ENCODE data around the gene ST6GALNAC3. TPM values are rescaled to one million over a fixed set of nuclear protein-coding genes. Genes with fewer than 3 reads are reported as not detected.
"Not testable (repeated sequence)": the region's sequence is repeated elsewhere in the genome, so short reads cannot be mapped to it uniquely, and the experiment has no call there.

The ST6GALNAC3 gene
- total RNA-seq, 1 experiment from 2014 or later = not detected

DNA sequence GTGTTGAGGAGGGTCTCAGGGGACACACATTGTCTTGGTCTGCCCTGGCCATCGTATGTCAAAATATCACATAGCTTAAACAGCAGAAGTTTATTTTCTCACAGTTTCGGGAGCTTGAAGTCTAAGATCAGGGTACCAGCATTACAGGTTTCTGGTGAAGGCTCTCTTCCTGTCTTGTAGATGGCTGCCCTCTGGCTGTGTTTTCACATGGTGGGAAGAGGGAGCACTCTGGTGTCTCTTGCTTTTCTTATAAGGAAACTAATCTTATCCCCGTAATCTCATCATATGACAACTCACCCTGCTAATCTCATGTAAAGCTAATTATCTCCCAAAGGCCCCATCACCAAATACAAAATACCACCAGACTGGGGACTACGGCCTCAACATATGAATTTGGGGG is 545.8 kb downstream of the ST6GALNAC3 start:
- no peak for DNase-seq (ENCODE audit: low spot score)
- in situ Hi-C loops (cut with HindIII; ENCODE audit: low sequenced_read_pairs) = no loop called here

DNA sequence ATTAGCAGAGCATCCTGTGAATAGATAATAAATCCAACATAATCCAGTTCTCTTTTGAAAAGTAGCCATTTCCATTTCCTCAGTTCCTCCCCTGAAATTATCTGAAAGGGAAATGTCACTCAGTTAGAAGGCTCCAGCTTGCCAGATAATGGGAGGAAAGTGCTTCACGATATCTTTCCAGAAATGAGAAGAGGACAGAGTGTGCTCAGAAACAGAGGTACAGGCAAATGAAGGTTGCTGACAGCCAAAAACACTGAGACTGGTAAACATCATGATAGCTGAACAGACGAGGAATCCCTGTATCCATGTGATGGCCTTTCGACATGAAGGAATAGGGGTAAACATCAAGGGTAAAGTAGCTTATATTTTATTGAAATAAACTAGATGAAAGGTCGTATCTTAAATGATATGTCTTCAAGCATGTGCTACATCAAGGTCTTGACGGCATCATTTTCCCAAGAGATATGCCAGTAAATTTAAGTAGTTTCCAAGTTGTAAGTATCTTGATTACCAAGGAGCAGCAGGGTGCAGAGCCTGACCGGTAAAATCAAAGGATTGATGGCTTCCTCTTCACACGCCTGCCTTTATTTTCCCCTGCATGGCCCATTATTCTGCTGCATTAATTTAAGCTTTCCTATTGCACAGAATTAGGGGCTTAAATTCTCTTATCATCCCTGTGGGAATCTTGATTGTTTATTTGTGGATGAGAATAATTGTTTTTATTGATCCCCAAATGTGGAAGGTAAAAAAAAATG is 548.4 kb downstream of the ST6GALNAC3 start:
- in situ Hi-C loops (cut with HindIII; ENCODE audit: low sequenced_read_pairs) = no loop called here
- no peak for DNase-seq (ENCODE audit: low spot score)

DNA sequence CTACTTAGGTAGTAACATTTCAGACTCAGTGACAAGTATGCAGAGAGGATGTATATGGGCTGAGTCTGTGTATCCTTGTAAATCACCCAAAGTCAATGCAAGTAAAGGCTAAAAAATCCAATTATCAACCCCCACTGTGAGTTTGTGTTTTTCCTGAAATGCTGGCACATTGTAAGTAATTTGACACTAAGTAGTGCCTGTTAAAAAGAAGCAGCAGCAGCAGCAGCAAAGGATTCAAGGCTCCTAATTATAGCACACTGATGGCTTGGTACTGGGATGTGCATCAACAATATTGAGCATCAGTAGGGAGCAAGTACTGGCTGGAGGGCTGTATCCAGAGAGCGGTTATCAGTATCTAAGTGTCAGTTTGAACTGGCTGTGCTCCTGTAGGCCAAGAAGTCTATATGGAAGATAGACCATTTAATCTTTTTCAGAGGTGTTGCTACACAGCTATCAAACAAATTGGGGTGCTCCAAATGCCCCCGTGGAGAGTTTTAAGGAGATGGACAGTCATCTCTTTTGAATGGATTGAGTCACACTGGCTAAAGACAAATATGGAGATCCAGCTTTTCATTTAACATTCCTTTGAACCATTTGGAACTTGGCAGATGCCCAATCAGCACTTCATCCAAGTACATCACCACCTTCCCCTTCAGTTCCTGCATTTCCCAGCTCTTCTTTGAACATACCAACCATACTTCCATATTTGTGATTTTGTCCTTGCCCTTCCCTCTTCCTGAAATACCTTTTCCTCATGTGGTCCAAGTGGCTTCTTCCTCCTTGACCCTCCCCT is 551.5 kb downstream of the ST6GALNAC3 start:
- in situ Hi-C loops (cut with HindIII; ENCODE audit: low sequenced_read_pairs) = no loop called here
- no peak for DNase-seq (ENCODE audit: low spot score)

DNA sequence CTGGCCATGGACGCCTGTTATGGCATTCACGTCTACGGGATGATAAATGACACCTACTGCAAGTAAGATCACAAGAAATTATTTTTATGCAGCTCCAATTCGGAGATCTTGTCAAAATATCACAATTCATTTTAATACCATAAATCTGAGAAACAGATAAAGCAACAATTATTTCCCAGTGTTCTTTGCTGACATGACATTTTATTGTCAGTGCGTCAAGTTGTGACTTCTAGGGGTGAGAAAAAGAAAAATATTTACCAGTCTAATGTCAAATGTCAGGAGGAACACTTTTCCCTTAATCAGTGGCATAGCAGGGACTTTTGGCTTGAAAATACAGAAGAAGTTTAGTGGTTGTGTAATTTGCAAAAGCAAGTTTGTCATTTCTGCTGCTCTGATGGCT is 553.0 kb downstream of the ST6GALNAC3 start:
- DNase-seq (ENCODE audit: low spot score) = no peak
- in situ Hi-C loops (cut with HindIII; ENCODE audit: low sequenced_read_pairs) = no loop called here

DNA sequence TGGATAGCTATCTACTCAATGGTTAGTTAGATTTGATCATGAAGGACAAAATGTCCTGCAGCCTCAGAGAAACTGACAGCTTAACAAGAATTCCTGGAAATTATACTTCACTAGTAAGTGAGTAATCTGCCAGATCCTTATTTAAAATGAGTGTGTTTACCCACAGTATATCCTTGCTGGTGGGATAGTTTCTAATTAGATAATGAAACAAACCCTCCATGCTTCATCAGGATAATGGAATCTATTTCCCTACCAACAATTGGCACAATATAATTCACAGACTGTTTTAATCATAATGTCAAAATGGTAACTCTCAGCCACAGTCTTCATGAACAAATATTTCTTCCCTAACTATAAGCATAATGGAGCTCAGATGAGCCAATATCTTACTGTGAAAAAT is 553.4 kb downstream of the ST6GALNAC3 start:
- DNase-seq (ENCODE audit: low spot score) = no peak
- in situ Hi-C loops (cut with HindIII; ENCODE audit: low sequenced_read_pairs) = no loop called here

DNA sequence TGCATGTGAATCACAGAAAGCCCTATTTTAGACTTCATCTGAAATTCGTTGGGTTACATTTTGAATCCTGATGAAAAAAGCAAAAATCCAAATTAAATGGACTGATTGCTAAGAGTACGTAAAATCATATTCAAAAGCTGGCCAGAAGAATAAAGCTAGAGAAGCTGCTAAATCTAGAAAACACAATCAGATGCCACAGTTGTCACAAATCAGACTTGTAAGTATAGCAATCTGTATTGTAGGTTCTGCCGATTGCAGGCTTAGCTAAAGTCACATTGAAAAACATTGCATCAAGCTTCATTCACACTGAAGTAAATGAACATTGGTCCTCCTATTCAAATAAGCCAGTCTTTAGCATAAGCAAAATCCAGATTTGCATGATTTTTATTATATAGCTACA is 557.6 kb downstream of the ST6GALNAC3 start:
- in situ Hi-C loops (cut with HindIII; ENCODE audit: low sequenced_read_pairs) = no loop called here

DNA sequence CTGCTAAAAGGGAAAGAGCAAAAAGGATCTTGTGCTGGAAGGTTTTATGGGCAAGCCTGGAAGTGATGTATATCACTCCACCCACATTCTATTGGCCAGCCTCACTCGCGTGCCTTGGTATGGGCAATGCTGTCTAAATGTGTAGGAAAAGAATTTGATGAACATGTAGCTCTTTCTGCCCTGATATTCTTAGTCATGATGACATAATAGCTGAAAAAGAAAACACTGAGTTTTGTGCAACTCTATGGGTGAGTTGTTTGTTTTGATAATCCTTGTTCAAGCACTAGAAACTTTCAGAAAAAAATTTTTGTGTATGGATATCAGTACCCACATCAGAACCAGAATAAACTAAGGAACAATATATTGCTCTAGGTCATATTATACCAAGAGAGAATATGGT is 561.2 kb downstream of the ST6GALNAC3 start:
- DNase-seq (ENCODE audit: low spot score) = no peak
- in situ Hi-C loops (cut with HindIII; ENCODE audit: low sequenced_read_pairs) = no loop called here

More for the DNA sequence above, 557.6 kb downstream of the ST6GALNAC3 start:
- DNase-seq (ENCODE audit: low spot score) = no peak

DNA sequence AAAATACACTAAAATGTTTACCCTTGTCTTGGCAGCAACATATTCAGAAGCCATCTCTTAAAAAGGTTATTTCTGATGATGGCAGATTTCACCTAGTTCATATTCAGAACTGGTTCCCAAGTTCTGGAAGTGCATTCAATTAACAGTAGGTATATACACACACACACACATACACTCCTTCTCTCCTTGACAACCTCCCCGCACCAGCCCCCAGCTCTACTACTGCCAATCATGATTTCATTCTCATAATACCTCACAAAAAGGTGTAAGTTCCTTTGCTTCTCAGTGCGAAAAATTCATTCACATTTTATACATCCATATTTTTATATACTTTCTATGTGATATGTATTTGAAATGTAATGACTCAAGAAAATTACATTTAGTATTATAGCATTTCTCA is 564.6 kb downstream of the ST6GALNAC3 start:
- no peak for DNase-seq (ENCODE audit: low spot score)
- in situ Hi-C loops (cut with HindIII; ENCODE audit: low sequenced_read_pairs) = no loop called here

DNA sequence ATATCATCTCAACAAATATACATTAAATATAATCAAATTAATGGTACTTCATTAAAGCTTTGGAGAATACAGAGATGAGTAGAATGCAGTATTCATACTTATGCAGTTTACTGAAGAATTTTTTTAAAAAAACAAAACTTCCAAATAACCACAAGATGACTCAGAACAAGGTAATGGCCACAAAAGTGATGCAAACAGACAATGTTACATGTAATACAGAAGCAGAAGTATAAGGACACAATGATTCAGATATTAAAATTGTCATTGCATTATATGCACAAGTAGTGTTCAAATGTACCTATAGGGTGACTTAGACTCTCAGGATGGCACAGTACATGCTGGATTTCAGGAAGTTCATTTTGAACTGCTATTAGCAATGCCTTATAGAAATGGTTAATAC is 565.5 kb downstream of the ST6GALNAC3 start:
- no peak for DNase-seq (ENCODE audit: low spot score)
- in situ Hi-C loops (cut with HindIII; ENCODE audit: low sequenced_read_pairs) = no loop called here

DNA sequence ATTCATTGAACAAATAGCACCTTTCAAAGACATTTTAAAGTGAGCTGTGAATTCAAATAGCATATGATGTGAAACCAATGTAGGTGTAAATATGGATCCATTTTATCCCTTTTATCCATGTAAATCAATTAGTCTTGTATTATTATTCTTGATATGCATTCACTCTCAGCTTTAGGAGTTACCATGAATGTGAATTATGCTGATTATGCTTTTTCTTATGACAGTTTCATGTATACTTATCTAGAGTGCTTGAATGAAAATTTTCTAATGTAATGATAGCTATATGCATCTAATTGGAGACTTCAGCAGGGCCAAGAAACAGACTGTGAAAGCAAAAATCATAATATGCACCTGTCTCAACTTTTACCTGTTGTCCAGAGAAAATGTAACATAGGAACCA is 566.2 kb downstream of the ST6GALNAC3 start:
- no peak for DNase-seq (ENCODE audit: low spot score)
- in situ Hi-C loops (cut with HindIII; ENCODE audit: low sequenced_read_pairs) = no loop called here

DNA sequence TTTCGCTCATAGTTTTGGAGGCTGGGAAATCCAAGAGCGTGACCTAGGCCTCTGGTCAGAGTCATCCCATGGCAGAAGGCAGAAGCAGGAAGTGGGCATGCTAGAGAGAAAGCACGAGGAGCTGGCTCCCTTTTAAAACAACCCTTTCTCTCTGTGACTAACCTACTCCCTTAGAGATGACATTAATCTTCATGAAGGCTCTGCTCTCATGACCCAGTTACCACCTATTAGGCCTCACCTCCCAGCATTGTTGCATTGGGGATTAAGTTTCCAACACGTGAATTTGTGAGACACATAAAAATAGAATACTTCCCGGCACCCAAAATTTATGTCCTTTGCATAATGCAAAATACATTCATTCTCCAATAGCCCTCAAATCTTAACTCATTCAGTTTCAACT is 569.6 kb downstream of the ST6GALNAC3 start:
- in situ Hi-C loops (cut with HindIII; ENCODE audit: low sequenced_read_pairs) = no loop called here
- no peak for DNase-seq (ENCODE audit: low spot score)

DNA sequence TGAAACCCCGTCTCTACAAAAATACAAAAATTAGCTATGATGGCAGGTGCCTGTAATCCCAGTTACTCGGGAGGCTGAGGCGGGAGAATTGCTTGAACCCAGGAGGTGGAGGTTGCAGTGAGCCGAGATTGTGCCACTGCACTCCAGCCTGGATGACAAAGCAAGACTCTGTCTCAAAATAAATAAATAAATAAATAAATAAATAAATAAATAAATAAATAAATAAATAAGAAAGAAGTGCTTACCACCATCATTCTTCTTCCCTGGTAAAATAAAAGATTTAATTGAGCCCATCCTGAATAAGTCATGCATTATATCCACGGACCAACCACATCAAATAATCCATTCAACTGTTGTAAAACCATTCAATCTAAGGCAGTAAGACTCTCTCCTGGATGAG is 578.3 kb downstream of the ST6GALNAC3 start:
- DNase-seq (ENCODE audit: low spot score); in situ Hi-C loops (cut with HindIII; ENCODE audit: low sequenced_read_pairs): not testable (repeated sequence)

DNA sequence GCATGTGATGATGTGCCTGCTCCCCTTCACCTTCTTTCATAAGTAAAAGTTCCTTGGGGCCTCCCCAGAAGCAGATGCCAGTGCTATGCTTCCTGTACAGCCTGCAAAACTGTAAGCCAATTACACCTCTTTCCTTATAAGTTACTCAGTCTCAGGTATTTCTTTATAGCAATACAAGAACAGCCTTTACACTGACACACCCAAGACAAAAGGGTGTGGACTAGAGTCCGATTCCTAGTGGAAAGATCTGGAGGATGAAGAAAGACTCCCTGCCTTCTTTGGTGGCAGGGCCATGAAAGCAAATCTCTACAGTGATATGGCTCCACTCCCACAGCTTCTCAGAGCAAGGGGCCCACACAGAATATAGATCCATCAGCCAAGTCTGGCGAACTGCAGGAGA is 583.1 kb downstream of the ST6GALNAC3 start:
- in situ Hi-C loops (cut with HindIII; ENCODE audit: low sequenced_read_pairs) = no loop called here
- no peak for DNase-seq (ENCODE audit: low spot score)

DNA sequence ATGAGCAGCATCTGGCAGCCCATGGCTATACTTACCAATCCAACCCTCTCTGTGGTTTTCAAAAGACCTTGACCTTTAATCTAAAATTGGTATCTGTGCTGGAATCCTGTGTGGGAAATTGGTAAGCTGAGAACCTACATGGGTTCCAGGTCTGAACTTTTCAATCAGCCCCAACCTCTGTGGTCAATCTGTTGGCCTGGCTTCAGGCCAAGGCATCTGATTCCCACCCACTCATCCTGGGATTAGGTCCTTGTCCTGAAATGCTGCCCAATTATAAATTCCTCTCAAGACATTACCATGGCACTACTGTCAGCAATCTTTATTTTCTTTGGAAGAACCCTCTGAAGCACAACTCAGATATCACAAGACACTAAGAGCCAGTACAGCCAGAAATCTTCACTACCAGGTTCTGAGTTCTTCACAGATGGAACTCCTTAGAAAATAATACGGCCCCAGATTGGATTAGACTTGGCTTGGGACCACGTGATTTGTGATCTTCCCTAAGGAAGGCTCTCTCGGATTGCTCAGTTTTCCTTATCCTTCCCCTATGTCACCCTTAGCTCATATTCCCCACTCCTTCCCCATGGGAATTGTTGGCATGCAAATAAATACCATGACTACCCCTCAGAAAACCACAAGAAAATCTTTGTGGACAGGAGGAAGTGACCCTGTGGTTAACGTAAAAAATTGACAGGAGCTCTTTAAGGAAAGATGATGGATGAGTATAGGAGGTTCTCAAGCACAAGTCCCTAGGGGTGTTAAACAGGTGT is 584.8 kb downstream of the ST6GALNAC3 start:
- no peak for DNase-seq (ENCODE audit: low spot score)
- in situ Hi-C loops (cut with HindIII; ENCODE audit: low sequenced_read_pairs) = no loop called here

DNA sequence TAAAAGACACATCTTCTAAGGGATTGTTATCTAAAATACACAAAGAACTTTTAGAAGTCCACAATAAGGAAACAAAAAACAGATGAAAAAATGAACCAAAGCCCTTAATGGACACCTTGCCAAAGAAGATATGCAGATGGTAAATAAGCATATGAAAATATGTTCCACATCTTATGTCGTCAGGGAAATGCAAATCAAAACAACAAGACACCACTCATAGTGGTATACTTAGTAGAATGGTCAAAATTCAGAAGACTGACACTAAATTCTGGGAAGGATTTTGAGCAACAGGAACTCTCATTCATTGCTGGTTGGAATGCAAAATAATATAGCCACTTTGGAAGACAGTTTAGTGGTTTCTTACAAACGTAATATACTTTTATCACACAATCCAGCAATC is 587.0 kb downstream of the ST6GALNAC3 start:
- in situ Hi-C loops (cut with HindIII; ENCODE audit: low sequenced_read_pairs) = no loop called here
- no peak for DNase-seq (ENCODE audit: low spot score)

DNA sequence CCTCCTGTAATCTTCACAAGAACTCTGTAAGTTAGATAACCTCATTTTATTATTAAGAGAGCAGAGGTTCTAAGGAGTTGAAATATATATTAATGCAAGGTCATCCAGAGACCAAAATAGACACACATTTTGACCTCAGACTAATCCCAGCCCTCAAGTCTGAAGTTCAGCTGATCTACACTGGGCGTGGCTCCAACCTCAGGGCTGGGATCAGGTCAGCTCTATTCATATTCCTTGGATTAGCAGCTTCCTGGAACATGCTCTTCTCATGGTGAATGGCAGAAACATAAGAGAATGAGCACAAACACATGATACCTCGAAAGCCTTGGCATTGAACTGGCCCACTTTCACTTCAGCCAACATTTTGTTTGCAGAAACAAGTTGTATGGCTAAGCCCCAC is 592.0 kb downstream of the ST6GALNAC3 start:
- in situ Hi-C loops (cut with HindIII; ENCODE audit: low sequenced_read_pairs) = no loop called here
- DNase-seq (ENCODE audit: low spot score) = no peak

DNA sequence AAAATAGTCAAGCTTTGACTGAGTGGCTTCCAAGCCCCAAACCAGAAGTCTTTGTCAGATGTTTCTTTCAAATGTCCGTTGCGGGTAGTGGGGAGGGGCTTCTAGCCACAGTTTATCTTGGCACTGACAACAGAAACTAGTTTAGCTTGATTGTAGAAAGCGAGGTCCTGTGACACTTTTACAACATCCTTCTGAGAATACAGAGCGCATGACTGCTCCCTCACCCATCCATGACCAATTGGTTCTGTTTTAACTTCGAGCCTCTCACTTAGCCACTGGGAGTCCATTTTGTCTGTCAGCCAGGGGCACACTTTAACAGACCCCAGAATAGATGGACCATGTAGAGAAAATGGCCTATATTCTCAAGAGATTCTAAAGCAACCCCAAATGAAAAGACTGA is 593.5 kb downstream of the ST6GALNAC3 start:
- DNase-seq (ENCODE audit: low spot score) = no peak
- in situ Hi-C loops (cut with HindIII; ENCODE audit: low sequenced_read_pairs) = no loop called here

DNA sequence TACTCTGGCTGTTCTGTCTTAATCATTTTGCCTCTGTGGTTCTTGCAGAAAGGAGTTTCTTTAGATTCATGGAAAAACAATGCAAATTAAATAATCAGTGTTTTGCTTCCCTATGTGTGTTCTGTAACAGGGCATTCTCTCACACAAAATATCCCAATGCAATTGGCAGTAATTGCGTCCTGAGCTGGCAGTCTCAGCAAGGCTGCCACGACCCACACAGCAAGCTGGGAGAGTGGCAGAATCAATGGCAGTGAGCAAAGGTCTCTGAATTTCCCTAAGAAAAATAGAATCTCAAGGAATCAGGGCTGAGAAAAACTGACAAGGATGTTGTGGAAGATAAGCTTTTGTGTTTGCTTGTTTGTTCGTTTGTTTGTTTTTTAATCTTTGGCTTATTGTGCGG is 594.6 kb downstream of the ST6GALNAC3 start:
- in situ Hi-C loops (cut with HindIII; ENCODE audit: low sequenced_read_pairs) = no loop called here
- no peak for DNase-seq (ENCODE audit: low spot score)

DNA sequence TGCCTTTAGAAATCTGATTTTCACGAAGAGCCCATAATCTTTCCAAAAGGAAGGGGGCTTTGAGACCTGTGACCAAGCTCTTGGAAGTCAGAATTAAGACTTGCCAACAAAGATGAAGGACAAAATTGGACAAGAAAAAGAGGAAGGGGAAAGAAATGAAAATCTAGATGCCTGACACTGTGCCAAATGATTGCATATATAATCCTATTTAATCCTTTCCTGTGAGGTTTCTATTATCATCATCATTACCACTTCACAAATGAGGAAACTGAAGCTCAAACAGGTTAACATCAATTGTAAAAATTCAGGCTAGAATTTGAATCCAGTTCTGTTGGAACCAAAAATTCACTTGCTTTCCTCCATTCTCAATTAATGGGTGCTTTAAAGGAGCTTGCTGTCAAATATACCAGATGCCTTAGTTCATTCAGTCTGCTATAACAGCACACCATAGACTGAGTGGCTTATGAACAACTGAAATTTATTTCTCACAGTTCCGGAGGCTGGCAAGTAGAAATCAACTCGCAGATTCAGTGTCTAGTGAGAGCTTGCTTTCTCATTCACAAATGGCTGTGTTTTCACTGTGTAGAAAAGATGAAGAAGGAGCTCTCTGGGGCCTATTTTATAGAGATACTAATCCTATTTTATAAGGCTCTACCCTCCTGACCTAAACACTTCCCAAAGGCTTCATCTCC is 595.2 kb downstream of the ST6GALNAC3 start:
- DNase-seq (ENCODE audit: low spot score) = no peak
- in situ Hi-C loops (cut with HindIII; ENCODE audit: low sequenced_read_pairs) = no loop called here

Measured in G401 (cell line).